SK-N-MC (cell line): ENCODE data around the gene TMEM170A.
"Not testable (repeated sequence)": the region's sequence is repeated elsewhere in the genome, so short reads cannot be mapped to it uniquely, and the experiment has no call there.

Experiments used
- DNase-seq: peaks from one replicate; pipeline ENCODE4 v3.0.0-alpha.2; 2011; ENCODE audit warnings: low read depth, low spot score
- H3K27ac ChIP-seq: fragments of 200-600 bp; sonication (generic); 2 replicates; pipeline ENCODE4 v1.5.1; 2016; ENCODE audit warnings: mixed run types
- H3K36me3 ChIP-seq: fragments of 200-600 bp; sonication (generic); 2 replicates; pipeline ENCODE4 v1.6.1; 2017; ENCODE audit warnings: antibody characterized with exemption, low read length, mixed read lengths; ENCODE audit not compliant: insufficient read depth
- H3K4me3 ChIP-seq: fragments of 200-600 bp; sonication (generic); 2 replicates; pipeline ENCODE4 v1.5.1; 2016
- H3K9ac ChIP-seq: fragments of 200-600 bp; sonication (generic); 2 replicates; pipeline ENCODE4 v1.8.0; 2017; ENCODE audit warnings: mixed run types, mixed read lengths; ENCODE audit not compliant: insufficient read length
- H3K9me3 ChIP-seq: fragments of 200-600 bp; sonication (generic); 2 replicates; pipeline ENCODE4 v1.6.1; 2017; ENCODE audit warnings: low read depth, mild to moderate bottlenecking, antibody characterized with exemption, low read length, moderate library complexity, mixed read lengths
- EZH2 ChIP-seq: fragments of 200-600 bp; sonication (generic); IDR thresholded peaks from one replicate; pipeline ENCODE4 v1.6.1; 2017; ENCODE audit warnings: antibody characterized with exemption
- FOXP2 ChIP-seq: optimal IDR thresholded peaks from 2 replicates; pipeline ENCODE3; 2011; ENCODE audit warnings: mild to moderate bottlenecking, moderate library complexity; ENCODE audit not compliant: insufficient read depth; ENCODE audit errors: extremely low read length, control extremely low read depth
- POLR2AphosphoS5 ChIP-seq: IDR thresholded peaks from 2 replicates; pipeline ENCODE4 v1.6.1; 2012; ENCODE audit warnings: mild to moderate bottlenecking, low read depth, low read length, borderline replicate concordance

The TMEM170A gene

GRCh38 chr16:75460446-75460845, 4.0 kb downstream of the TMEM170A start:
- Histone ChIP-seq H3K4me3 (no peak overlapping the region), H3K27ac (no peak overlapping the region), H3K9me3 (no peaks in the 10 kb centered on the region), H3K9ac (no peak overlapping the region), H3K36me3 (no peaks in the 10 kb centered on the region)
- DNase-seq: no peak
- TF ChIP-seq EZH2 (no peak), POLR2AphosphoS5 (no peak), FOXP2 (no peak)

- no peak overlapping the region for H3K27ac ChIP-seq
- no peak for TF ChIP-seq EZH2
- TF ChIP-seq FOXP2: no peak
- no peak for DNase-seq
- no peak overlapping the region for H3K4me3 ChIP-seq
- no peak overlapping the region for H3K9ac ChIP-seq
- no peaks in the 10 kb centered on the region for H3K9me3 ChIP-seq
- no peaks in the 10 kb centered on the region for H3K36me3 ChIP-seq
Observed at GRCh38 chr16:75459691-75460090, 4.8 kb downstream of the TMEM170A start.

- DNase-seq: no peak
- Histone ChIP-seq H3K27ac (no peak overlapping the region), H3K36me3 (no peaks in the 10 kb centered on the region), H3K9ac (no peak overlapping the region), H3K4me3 (no peak overlapping the region), H3K9me3 (no peaks in the 10 kb centered on the region)
- TF ChIP-seq FOXP2: no peak
- no peak for TF ChIP-seq POLR2AphosphoS5
- no peak for TF ChIP-seq EZH2
Observed at GRCh38 chr16:75458439-75458838, 6.0 kb downstream of the TMEM170A start.

GRCh38 chr16:75458029-75458428, 6.5 kb downstream of the TMEM170A start:
- H3K27ac ChIP-seq: no peak overlapping the region
- no peaks in the 10 kb centered on the region for H3K36me3 ChIP-seq
- H3K4me3 ChIP-seq: no peak overlapping the region
- no peak overlapping the region for H3K9ac ChIP-seq
- no peak for TF ChIP-seq EZH2
- no peak for TF ChIP-seq POLR2AphosphoS5
- TF ChIP-seq FOXP2: no peak
- no peaks in the 10 kb centered on the region for H3K9me3 ChIP-seq
- DNase-seq: no peak

- H3K27ac ChIP-seq: no peak overlapping the region
- H3K4me3 ChIP-seq: no peak overlapping the region
- TF ChIP-seq FOXP2 (no peak), EZH2 (no peak), POLR2AphosphoS5 (no peak)
- H3K9me3 ChIP-seq: no peaks in the 10 kb centered on the region
- no peaks in the 10 kb centered on the region for H3K36me3 ChIP-seq
- no peak for DNase-seq
- no peak overlapping the region for H3K9ac ChIP-seq
Observed at GRCh38 chr16:75457485-75458021, 6.9 kb downstream of the TMEM170A start.

DNA sequence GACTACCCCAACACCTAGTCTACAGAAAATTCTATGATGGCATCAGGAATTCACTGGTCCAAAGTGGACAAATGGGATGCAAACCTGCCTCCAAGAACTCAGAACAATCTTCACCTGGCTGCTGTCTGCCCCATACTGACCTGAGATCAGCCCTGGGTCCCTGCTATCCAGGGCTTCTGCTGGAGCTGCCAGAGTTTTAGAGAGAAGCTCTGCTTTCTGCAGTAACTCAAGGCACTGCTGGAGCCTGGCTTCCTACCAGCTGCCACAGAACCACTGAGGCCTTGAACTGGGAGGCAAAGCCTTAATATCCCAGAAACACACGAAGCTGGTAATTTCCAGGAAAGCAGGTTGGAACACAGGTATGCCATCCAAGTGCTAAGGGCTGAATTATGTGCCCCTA, 7.5 kb downstream of the TMEM170A start:
- no peak overlapping the region for H3K9ac ChIP-seq
- H3K36me3 ChIP-seq: no peaks in the 10 kb centered on the region
- no peak overlapping the region for H3K27ac ChIP-seq
- H3K9me3 ChIP-seq: no peaks in the 10 kb centered on the region
- no peak for DNase-seq
- TF ChIP-seq EZH2 (no peak), FOXP2 (no peak), POLR2AphosphoS5 (no peak)
- H3K4me3 ChIP-seq: no peak overlapping the region

DNA sequence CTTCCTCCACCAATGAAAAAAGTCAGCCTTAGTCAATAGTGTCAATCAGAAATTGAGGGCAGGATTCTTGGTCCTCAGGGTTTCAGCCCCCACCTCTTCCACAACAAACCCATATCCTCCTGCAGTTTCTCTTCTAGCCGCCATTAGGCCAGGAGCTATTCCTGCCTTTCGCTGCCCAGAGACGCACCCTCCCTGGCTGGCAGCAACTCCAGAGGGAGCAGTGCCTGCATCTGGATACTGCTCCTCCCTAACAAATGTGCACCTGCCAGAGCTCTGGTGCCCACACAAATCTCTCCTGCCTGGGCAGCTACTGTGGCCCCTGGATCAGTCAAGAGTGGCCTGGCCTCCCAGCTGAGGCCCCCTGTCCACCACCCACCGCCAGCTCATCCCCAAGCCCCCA, 8.0 kb downstream of the TMEM170A start:
- not testable (repeated sequence) for DNase-seq, H3K9me3 ChIP-seq, H3K9ac ChIP-seq, H3K27ac ChIP-seq, H3K4me3 ChIP-seq, H3K36me3 ChIP-seq

- no peaks in the 10 kb centered on the region for H3K36me3 ChIP-seq
- no peak for DNase-seq
- H3K27ac ChIP-seq: no peak overlapping the region
- H3K9ac ChIP-seq: no peak overlapping the region
- TF ChIP-seq FOXP2: no peak
- no peak for TF ChIP-seq POLR2AphosphoS5
- no peak for TF ChIP-seq EZH2
- H3K9me3 ChIP-seq: no peaks in the 10 kb centered on the region
- H3K4me3 ChIP-seq: no peak overlapping the region
Observed at GRCh38 chr16:75455677-75456076, 8.8 kb downstream of the TMEM170A start.

- no peak overlapping the region for H3K27ac ChIP-seq
- H3K4me3 ChIP-seq: no peak overlapping the region
- TF ChIP-seq FOXP2 (no peak), POLR2AphosphoS5 (no peak), EZH2 (no peak)
- no peak for DNase-seq
- H3K9me3 ChIP-seq: no peaks in the 10 kb centered on the region
- H3K9ac ChIP-seq: no peak overlapping the region
- H3K36me3 ChIP-seq: no peaks in the 10 kb centered on the region
Observed at GRCh38 chr16:75452464-75453190, 11.9 kb downstream of the TMEM170A start.
